DMS 273 (cell line): ENCODE results near the gene KY.

ENCODE experiments used
- DNase-seq: peaks from one replicate; lab custom pipeline; 2025; ENCODE audit not compliant: unreplicated experiment; lab: John Stamatoyannopoulos, UW

KY gene

DNA sequence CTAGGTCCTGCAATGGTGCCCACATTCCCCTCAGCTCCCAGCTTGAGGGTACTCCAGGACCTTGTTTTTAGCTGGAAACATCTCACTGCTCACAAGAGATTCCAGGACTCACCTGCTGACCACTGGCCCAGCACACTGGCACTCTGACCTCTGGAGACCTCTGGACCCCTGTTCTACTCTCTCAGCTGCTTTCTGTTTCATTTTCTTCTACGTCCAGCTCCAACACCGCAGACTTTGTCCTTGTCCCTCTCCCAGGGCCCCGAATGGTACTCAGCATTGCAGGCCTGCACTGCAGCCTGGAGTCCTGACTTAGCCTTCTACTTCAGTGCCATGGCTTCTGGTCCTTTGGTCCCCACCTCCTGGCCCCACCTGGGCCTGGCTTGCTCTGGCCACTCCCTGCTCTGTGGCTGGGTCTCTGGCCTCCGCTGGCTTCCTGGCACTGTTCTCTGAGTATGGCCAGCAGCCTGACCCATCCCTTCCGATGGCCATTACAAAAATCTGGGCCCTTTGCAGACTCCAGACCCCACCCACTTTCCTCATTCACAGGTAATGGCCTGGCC is 27.9 kb downstream of the KY start:
- DNase-seq: no peak

DNA sequence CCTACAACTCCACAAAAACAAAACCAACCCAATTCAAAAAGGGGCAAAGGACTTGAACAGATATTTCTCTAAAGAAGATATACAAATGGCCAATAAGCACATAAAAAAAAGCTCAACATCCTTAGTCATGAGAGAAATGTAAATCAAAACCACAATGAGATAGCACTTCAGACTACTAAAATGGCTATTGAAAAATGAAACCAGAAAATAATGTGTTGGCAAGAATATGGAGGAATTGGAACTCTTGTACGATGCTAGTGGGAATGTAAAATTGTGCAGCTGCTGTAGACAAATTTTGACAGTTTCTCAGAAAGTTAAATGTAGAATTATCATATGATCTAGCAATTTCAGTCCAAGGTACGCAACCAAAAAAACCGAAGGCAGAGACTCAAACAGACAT is 29.0 kb downstream of the KY start:
- no peak for DNase-seq

DNA sequence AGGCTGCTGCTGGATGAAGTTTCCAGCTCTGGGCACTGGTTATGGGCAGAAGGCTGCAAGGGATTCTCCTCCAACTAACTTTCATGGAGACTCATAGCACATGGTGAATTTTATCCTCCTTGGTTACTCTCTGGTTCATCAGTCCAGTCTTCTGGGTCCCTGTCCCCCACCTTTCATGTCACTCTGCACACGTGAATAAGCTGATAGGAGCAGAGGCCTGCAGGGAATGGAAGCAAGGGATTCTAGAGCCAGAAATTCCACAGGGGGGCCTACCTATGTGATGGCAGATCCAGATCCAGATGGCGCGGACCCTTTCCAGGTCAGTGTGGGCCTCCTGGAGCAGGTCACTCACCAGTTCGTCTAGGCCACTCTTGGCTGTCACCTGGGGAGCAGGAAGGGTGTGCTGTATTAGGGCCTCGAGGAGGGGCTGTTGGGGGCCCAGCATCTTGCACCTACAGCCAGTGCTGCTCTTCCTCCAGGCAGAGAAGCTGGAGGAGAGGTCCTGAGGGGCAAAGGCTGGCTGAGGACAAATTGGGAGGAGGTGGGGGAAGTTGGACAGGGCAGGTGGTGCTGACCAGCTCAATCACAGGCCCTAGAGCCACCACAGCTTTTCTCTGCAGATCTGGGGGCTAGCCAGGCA is 30.2 kb downstream of the KY start:
- DNase-seq: no peak

DNA sequence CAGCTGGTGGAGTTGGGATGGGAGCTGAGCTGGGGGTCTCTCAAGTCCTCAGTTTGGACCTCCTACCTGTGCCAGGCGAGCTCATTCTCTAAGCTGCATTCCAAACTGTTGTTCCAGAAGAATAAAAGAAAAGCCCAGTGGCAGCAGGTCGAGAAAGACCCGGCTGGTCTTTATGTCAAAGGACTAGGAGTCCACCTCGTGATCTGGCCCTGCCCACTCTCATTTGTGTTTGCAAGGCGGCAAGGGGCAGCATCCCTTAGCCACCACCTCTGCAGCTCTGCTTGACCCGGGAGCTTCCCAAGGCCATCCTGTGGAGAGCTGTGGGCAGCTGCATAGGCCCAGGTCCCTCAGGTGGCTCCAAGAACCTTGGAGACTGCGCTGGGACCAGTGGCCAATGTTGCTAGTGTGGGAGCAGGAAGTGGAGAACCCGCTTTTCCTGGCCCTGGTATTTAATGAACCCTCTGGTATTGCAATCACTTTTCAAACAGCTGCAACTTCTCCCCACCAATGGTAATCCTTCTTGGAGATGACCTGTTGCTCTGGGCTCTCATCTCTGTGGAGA is 30.9 kb downstream of the KY start:
- DNase-seq: no peak

DNA sequence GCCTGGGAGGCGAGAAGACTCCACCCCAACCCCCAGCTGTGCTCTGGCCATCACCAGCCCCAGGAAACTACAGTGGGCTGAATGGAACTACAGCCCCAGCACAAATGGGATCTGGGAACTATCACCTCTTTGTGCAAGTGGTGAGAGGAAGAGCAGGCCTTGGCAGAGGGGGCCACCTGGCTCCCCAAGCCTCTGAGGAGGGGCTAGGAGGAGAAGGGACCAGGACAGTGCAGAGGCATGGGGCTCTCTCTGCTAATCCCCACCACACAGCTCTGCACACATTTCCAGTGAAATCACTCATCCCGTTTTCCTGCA is 31.6 kb downstream of the KY start:
- no peak for DNase-seq

DNA sequence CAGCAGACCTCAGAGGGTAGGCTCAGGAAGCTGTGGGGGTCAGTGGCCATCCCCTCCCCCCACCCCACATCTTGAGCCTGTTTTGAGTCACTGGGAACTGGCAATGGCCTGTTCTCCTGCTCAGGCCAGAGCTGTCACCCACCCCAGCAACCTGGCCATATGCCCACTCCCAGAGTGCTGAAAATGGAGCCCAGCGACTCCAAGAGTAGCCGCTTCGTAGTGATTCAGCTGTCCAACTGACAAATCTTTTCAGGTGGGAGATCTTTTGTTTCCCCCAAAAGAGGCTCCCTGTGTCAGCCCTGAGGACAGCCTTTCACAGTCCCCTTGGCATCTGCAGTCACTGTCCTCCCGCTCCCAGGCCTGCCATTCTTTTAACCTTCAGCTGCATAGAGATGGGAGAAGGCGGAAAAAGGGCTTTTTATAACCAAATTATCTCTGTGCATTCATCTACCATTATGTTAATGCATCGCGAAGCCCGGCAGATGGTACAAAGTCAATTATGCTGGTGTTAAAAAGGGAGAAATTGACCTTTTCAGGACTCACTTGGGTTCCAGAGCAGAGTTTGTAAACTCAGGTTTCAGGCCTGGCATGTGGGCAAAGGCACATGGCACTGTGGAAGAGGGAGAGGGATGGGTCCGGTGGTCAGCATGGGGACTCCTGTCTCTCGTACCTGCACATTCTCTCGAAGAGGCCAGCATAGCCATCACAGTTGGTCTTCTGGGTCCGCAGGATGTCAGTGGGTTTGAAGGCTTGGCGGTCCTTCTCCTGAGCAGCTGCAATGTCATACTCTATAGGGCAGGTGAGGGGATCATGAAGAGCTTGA is 32.1 kb downstream of the KY start:
- DNase-seq: peak; percentile 49

DNA sequence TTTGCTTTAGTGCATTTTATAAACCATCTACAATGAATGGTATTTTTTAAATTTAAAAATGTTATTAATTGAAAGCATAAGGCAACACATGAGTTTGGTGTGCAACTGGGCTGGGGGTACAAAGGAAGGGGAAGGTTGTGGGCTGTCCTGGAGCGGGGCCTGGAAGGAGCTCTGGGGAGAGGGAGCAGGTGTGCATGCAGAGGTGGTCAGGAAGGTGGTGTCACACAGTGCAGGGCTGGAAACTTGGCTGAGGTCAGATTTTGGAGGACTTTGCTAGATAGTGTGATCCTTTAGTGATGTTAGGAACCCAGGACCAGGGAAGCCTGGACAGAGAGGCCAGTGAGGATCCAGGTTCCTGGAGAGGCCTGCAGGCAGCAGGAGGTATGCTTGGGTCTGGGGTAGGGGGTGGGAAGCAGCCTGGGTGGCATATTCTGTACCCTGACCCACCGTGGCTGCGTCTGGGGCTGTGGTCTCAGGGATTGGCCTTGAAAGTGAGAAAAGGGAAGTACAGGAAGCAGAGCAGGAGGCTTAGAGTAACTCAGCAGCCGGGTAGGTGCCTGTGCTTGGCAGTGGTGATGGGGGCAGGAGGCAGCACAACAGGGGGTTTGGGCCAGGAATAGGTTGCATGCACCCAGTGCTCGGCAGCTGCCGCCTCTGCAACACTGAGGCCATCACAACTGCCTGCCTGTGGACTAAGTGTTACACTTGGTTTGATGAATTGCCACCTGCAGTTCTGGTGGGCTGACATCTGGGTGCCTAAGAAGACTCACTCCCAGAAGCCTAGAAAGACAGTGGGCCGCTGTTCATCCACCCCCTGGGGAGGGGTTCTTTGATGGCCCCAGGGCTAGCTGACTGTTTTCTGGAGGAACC is 33.0 kb downstream of the KY start:
- DNase-seq: peak; percentile 80

DNA sequence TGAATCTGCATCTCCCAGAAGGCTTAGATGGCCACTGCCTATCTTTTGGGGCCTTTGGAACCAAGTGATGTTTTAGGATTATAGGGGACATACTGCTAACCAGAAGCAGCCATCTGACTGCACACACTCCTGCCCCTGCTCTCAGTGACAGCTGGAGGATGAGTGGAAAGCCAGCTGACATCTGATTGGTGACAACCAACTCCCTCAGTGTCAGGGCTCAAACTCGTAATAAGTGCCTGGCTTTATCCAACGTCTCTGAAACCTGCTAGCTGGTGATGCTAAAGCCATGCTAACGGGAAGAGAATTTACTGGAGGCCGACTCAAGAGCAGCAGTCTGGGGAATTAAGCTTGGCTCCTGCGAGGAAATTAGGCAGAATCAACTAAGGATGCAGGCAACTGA is 35.1 kb downstream of the KY start:
- no peak for DNase-seq

DNA sequence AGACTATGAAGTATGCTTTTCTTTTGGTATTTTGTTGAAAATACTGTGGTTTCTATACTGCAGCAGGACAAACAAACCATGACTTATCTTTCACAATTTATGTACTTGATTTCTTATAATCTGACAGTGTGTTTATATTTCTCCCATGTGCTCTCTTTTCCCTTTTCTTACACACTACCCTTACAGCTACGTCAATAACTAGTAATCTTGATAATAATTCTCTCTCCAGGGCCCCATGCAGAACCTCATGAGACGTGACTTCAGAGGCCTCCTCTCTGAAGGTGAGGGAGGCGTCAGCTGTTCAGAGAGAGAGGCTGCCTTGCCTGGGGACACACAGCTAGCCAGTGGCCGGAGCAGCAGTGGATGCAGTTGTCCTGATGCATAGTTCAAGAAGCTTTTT is 35.9 kb downstream of the KY start:
- no peak for DNase-seq

DNA sequence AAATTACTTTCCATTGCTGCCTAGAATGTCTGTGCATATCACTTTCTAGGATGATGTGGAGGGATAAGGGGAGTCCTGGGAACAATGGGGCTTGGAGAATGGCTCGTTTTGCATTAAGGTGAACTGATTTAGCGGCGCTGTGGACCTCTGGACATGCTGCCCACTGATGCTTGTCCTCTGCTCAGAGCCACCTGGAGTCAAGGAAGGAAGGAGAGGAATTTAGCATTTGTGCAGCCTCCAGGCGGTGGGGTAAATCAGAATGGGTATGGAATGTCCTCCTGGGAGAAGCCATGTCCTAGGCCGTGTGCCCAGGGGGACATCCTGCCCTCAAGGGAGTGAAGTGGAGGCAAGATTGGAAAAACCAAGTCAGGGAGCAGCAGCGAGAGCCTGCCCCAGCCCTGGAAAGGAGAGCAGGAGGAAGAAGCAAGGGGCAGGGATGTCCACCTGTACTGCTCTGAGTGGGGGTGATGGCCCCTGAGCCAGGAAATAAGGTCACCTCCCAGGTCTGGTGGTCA is 37.8 kb downstream of the KY start:
- DNase-seq: no peak

DNA sequence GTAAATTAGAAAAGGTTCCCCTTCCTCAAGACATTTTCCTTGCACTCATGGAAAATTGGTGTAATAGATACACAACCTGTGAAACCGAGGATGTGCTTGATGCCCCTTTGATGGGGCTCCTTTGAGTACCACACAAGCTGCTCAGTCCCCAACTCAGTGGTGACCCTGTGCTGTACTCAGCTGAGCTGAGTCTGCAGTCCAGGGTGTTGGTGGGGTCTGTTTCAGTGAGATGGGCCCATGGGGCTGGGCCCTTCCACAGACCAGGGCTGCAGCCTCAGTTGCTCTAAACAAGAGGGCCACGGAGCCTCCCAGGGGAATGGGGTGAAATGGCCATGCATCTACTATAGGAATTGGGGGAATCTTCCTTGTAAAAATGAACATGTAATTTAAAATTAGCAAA is 39.3 kb downstream of the KY start:
- no peak for DNase-seq

DNA sequence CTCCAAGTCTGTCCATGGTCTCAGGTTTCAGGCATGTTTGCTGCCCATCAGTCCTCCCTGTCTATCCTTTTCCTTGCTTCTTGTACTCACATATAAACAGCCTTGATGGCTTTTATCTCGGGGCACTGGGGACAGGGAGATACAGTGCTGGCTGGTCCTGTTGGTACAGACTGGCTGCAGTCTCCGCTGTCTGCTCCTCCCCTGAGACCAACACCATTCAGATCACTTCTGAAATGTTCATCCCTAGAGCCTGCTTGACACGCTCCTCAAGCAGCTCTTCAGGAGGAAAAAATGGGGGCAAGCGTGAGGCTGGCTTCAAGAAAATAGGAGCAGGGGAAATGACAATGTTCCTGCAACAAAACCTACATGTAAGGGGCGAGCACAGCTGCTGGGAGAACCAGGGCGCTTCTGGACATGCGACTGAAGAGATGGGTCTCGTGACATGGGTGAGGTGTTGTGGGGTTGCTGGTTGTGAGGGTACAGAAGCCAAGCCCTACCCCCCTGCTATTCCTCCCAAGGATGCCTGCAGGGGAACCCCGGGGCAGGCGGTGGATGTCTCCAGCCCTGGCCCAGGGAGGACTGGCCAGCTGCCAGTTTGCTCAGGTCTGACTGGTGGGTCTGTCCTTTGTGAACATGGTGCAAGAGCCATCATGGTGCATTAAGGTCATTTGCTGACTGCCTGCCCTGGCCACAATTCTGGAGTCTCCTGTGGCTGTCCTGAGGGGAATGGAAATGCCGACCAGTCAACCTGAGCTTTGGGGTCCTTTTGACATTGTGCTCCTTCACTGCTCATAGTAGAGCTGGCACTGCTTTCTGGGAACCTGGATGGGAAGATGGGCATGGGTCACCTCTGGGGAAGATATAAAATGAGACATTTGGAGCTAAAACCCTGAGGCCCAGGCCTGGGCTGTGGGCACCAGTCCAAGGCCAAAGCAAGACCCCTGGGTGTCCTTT is 40.1 kb downstream of the KY start:
- DNase-seq: peak; percentile 20

DNA sequence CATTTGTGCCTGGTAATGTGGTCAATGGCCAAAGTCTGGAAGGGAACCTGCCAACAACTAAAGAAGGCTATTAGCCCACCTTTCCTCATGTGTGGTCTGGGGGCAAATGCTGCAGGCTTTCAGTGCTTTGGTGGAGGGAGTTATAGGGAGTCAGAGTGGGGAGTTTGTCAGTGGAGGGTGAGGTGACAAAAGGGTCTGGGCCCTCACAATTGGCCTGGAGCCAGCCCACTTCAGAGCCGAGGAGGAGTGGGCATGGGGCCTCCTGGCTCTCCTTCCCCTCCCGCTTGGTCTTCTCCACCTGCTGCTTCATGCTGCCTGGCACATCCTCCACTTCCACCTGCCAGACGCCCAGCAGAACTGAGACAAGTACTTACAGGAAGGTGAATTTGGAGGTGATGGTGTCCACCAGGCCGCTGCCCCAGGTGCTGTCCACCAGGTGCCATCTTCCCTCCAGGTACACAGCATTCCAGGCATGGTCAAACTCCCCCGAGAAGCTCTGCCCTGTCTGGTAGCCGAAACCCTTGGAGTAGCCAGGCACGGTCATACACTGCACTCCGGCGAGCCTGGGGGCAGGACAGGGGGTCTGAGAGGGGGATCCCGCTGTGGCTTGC is 40.9 kb downstream of the KY start:
- DNase-seq: no peak

DNA sequence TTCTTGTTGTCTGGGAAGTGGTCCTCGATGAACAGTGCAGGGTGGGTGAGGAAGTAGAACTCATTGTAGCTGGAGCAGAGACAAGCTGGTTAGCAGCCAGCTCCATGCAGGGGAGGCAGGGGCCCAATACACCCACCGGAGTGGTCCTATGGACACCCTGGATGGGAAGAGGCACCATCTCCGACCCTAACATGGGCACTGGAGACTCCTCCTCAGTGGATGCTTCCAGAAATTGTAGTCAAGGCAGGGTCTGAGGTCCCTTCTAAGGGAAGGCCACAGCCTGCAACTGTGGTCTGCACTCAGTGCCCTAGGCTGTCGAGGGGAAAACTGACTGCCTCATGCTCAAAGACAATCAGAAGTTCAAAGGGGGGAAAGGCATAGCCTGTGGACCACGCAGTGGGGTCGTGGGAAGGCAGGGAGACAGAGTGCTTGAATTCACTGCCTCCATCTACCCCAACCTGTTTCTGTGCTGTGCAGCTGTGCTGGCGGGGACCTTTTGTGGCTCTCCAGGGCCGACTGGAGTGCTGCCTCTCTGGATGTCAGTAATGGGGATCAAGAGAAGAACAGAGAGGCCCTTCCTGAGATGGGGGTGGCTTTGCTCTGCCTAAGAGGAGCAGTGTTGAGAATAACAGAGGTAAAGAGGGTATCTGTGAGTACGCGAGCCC is 41.9 kb downstream of the KY start:
- no peak for DNase-seq

DNA sequence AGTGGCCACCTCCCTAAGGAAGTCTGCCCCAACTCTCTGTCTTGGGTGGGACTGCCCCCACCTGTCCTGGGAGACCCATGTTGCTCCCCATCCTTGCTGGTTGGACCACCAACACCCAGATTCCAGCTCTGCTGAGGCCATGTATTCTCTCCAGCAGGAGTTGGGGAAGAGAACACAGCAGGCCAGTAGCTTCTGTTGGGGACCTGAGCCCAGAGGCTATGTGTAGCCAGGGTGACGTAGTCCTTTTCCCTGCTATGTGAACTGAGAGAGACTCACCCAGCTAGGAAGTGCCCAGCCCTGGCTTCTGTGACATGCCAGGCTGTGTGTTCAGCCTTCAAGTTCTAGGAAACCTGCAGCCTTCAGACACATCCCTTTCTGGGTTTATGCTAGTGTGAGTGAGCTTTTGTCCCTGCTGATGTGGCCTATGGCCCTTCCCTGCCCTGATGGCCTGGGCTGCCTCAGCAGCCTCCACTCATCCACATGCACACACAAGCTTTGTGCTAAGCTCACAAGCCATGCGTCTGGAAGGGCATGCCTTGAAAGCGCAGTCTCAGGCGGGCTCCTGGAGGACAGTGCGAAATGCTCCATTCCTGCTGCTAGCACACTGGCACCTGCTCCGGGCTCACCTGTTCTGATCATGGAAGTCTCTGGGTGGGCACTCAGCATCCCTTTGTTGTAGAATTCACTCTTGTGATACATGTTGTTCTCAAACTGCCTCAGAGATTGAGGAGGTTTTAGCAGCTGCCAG is 42.6 kb downstream of the KY start:
- no peak for DNase-seq

DNA sequence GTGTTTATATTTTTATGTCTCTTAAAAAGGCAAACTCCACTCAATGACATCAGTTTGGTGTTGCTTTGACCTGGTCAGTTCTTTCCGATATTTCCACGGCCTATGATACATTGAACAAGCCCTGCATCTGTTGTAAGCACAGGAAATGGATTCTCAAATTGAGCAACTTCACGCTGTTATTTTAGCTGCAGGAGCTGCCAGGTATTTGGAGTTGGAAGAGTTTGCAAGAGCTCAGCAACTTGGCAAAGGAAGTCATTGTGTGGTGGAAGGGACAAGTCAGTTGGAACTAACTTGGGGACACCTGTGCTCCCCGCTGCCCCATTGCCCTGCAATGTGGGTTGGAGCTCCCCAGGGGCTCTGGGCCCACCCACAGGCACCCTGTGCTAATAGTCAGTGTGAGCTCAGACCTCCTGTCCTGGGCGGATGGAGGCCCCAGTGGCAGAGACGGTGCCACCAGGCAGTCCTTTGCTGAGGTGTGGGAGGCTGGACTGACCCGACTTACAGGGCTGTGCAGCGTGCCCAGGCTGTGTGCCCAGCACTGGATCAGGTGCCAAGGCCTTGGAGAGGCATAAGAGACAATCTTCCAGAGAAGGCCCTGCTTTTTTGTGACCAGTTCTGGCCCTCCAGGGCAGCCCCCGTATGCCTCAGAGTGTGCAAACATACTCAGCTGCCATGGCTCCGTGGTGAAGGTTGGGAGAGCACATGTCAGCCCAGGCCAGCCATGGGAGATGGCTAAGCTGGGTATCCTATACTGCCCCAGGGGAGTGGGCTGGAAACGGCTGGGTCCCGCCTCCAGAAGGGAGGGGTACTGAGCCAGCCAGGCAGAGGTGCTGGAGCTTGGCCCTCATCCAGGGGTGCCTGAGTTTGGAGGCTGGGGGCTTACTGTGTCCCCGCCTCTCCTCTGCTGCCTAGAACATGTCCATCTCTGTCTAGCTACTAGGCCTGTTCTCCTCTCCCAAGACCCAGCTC is 43.5 kb downstream of the KY start:
- DNase-seq: no peak
